CD4-positive, CD25-positive, alpha-beta regulatory T cell (primary cell): ENCODE results near the gene TET3. TPM values are rescaled to one million over a fixed set of nuclear protein-coding genes. Genes with fewer than 3 reads are reported as not detected.
A peak's percentile ranks its signal among the peaks of the same experiment; 100 is the strongest.

Experiments used
- ATAC-seq, 2 donors: fragments of 150-1000 bp; cut with Tn5 transposase; one replicate each; pipeline ENCODE4 v1.10.0; 2021; ENCODE audit warnings: low read depth in 2 of 2, moderate number of reproducible peaks in 2 of 2, moderate library complexity in 1 of 2
- DNase-seq, 3 donors: peaks; one replicate each; pipeline versions ENCODE4 v3.0.0 to v3.0.0-alpha.2; 2012 to 2022; ENCODE audit warnings: mixed read lengths in 1 of 3
- H3K27ac ChIP-seq: one replicate; pipeline ENCODE4 v1.7.0; 2013; ENCODE audit warnings: mild to moderate bottlenecking, low read length; ENCODE audit not compliant: insufficient read depth, poor library complexity, severe bottlenecking
- H3K27me3 ChIP-seq: one replicate; pipeline ENCODE4 v1.7.0; 2013; ENCODE audit warnings: low read length; ENCODE audit not compliant: control insufficient read depth, insufficient read depth
- H3K36me3 ChIP-seq: one replicate; pipeline ENCODE4 v1.7.0; 2013; ENCODE audit warnings: mild to moderate bottlenecking, low read length, moderate library complexity; ENCODE audit not compliant: control insufficient read depth, insufficient read depth
- H3K4me1 ChIP-seq: 2 replicates; pipeline ENCODE4 v1.7.0; 2013; ENCODE audit warnings: mild to moderate bottlenecking, low read length; ENCODE audit not compliant: insufficient read depth, control insufficient read depth, poor library complexity, severe bottlenecking
- H3K4me3 ChIP-seq: one replicate; pipeline ENCODE4 v1.7.0; 2013; ENCODE audit warnings: low read depth, mild to moderate bottlenecking, low read length, moderate library complexity
- H3K9me3 ChIP-seq, 2 experiments: 1 replicate in 1 of 2; 2 replicates in 1 of 2; pipeline ENCODE4 v1.7.0; 2013; ENCODE audit warnings: low read length in 2 of 2, mild to moderate bottlenecking in 1 of 2, moderate library complexity in 1 of 2; ENCODE audit not compliant: control insufficient read depth in 2 of 2
- H3K27ac Mint-ChIP-seq, 3 donors: one replicate each; pipeline ENCODE4 v1.8.0; 2020 to 2022; ENCODE audit warnings: mild to moderate bottlenecking in 3 of 3, mixed read lengths in 3 of 3, moderate library complexity in 2 of 3
- H3K27me3 Mint-ChIP-seq: one replicate; pipeline ENCODE4 v1.8.0; 2022; ENCODE audit warnings: mild to moderate bottlenecking, mixed read lengths
- H3K36me3 Mint-ChIP-seq: one replicate; pipeline ENCODE4 v1.8.0; 2020; ENCODE audit warnings: mixed read lengths
- H3K4me1 Mint-ChIP-seq, 4 donors: one replicate each; pipeline ENCODE4 v1.8.0; 2020 to 2022; ENCODE audit warnings: mixed read lengths in 4 of 4, mild to moderate bottlenecking in 1 of 4
- H3K4me3 Mint-ChIP-seq, 4 donors: one replicate each; pipeline ENCODE4 v1.8.0; 2020 to 2022; ENCODE audit warnings: mild to moderate bottlenecking in 4 of 4, mixed read lengths in 4 of 4, moderate library complexity in 3 of 4
- H3K9me3 Mint-ChIP-seq, 7 donors: one replicate each; pipeline ENCODE4 v1.8.0; 2020 to 2022; ENCODE audit warnings: mixed read lengths in 7 of 7, mild to moderate bottlenecking in 3 of 7, moderate library complexity in 2 of 7
- polyA plus RNA-seq, 4 donors: library from polyadenylated mRNA; unstranded; fragments of 300-500 nt; fragmentation: Illumina TruSeq; gene quantifications; one replicate each; pipeline ENCODE4 v1.2.3, GENCODE V29; 2021
- total RNA-seq: library from RNA; stranded (reverse); gene quantifications from one replicate; pipeline ENCODE4 v1.2.3, GENCODE V29; 2022

Gene TET3
- total and polyA plus RNA-seq, 5 donors from 2014 or later, result 0.22 to 26.3 (median 0.30) TPM

DNA sequence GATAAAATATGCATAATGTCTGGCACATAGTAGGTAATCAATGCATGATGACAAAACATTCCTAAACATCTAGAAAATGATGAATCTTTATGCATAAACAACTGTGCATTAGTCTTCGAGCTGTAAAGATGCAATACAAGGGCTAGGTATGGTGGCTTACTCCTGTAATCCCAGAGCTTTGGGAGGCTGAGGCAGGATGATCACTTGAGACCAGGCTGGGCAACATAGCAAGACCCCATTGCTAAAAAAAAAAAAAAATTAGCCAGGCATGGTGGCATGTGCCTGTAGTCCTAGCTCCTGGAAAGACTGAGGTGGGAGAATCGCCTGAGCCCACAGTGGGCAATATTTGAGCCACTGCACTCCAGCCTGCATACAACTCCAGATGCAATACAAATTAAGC is 5.3 kb downstream of the TET3 start:
- Histone ChIP-seq H3K27me3 (no peaks in the 10 kb centered on the region), H3K4me3 (no peak overlapping the region), H3K36me3 (peaks cover 3% of the 10 kb centered on the region), H3K9me3 (peaks cover 0 to 4% of the 10 kb centered on the region in 2 experiments), H3K4me1 (peaks cover 60% of the 10 kb centered on the region), H3K27ac (no peak overlapping the region)
- ATAC-seq (no peak), DNase-seq (no peak)
- no peaks in the 10 kb centered on the region for H3K27me3 Mint-ChIP-seq
- H3K27ac Mint-ChIP-seq, result peak overlapping the region in 2 of 3 donors; percentile 54 to 78
- H3K9me3 Mint-ChIP-seq, result peaks cover 0 to 8% (median 4%) of the 10 kb centered on the region in 7 donors
- H3K36me3 Mint-ChIP-seq, result peaks cover 30% of the 10 kb centered on the region
- H3K4me1 Mint-ChIP-seq, result peaks cover 36 to 83% (median 61%) of the 10 kb centered on the region in 4 donors
- H3K4me3 Mint-ChIP-seq, result peak overlapping the region in 2 of 4 donors; percentile 16 to 91

- no peak for ATAC-seq
- Mint-ChIP-seq H3K4me3 (peak overlapping the region in 2 of 4 donors; percentile 16 to 91), H3K36me3 (peaks cover 30% of the 10 kb centered on the region), H3K4me1 (peaks cover 36 to 87% (median 62%) of the 10 kb centered on the region in 4 donors), H3K27me3 (no peaks in the 10 kb centered on the region), H3K27ac (peak overlapping the region in 2 of 3 donors; percentile 54 to 78), H3K9me3 (peaks cover 0 to 8% (median 4%) of the 10 kb centered on the region in 7 donors)
- Histone ChIP-seq H3K36me3 (peaks cover 3% of the 10 kb centered on the region), H3K27ac (no peak overlapping the region), H3K4me1 (peaks cover 60% of the 10 kb centered on the region), H3K27me3 (no peaks in the 10 kb centered on the region), H3K4me3 (no peak overlapping the region), H3K9me3 (peaks cover 0 to 4% of the 10 kb centered on the region in 2 experiments)
- DNase-seq, result no peak
Measured at GRCh38 chr2:73990531-73990930, 5.8 kb downstream of the TET3 start.

- Mint-ChIP-seq H3K36me3 (peaks cover 30% of the 10 kb centered on the region), H3K27me3 (no peaks in the 10 kb centered on the region), H3K4me1 (peaks cover 32 to 85% (median 57%) of the 10 kb centered on the region in 4 donors), H3K4me3 (peak overlapping the region in 3 of 4 donors; percentile 41 to 75 (median 56)), H3K9me3 (peaks cover 0 to 8% (median 4%) of the 10 kb centered on the region in 7 donors), H3K27ac (peak overlapping the region in 1 of 3 donors; percentile 87)
- H3K27me3 ChIP-seq, result no peaks in the 10 kb centered on the region
- H3K4me1 ChIP-seq, result peaks cover 56% of the 10 kb centered on the region
- peak overlapping the region; percentile 32 for H3K4me3 ChIP-seq
- no peak overlapping the region for H3K27ac ChIP-seq
- ATAC-seq (no peak), DNase-seq (no peak)
- H3K9me3 ChIP-seq, result peaks cover 0 to 4% of the 10 kb centered on the region in 2 experiments
- H3K36me3 ChIP-seq, result peaks cover 3% of the 10 kb centered on the region
Measured at GRCh38 chr2:73992036-73992435, 7.3 kb downstream of the TET3 start.

GRCh38 chr2:73993376-73993775 is 8.7 kb downstream of the TET3 start:
- H3K36me3 ChIP-seq, result peaks cover 3% of the 10 kb centered on the region
- H3K4me1 ChIP-seq, result peaks cover 56% of the 10 kb centered on the region
- ATAC-seq, result no peak
- H3K27ac ChIP-seq, result peak overlapping the region; percentile 51
- no peaks in the 10 kb centered on the region for H3K27me3 ChIP-seq
- H3K9me3 ChIP-seq, result peaks cover 0 to 4% of the 10 kb centered on the region in 2 experiments
- no peak for DNase-seq
- Mint-ChIP-seq H3K4me3 (peak overlapping the region in 3 of 4 donors; percentile 7 to 51 (median 15)), H3K9me3 (peaks cover 0 to 8% (median 4%) of the 10 kb centered on the region in 7 donors), H3K27ac (peak overlapping the region; percentile 76 to 87 (median 76)), H3K4me1 (peaks cover 31 to 85% (median 56%) of the 10 kb centered on the region in 4 donors), H3K36me3 (peaks cover 29% of the 10 kb centered on the region), H3K27me3 (no peaks in the 10 kb centered on the region)
- H3K4me3 ChIP-seq, result no peak overlapping the region

- H3K9me3 Mint-ChIP-seq, result peaks cover 0 to 8% (median 4%) of the 10 kb centered on the region in 7 donors
- peaks cover 31 to 85% (median 57%) of the 10 kb centered on the region in 4 donors for H3K4me1 Mint-ChIP-seq
- peaks cover 27% of the 10 kb centered on the region for H3K36me3 Mint-ChIP-seq
- no peaks in the 10 kb centered on the region for H3K27me3 Mint-ChIP-seq
- no peak for DNase-seq
- H3K36me3 ChIP-seq, result peaks cover 3% of the 10 kb centered on the region
- no peak overlapping the region for H3K4me3 ChIP-seq
- no peak for ATAC-seq
- no peaks in the 10 kb centered on the region for H3K27me3 ChIP-seq
- peaks cover 0 to 4% of the 10 kb centered on the region in 2 experiments for H3K9me3 ChIP-seq
- H3K27ac ChIP-seq, result peak overlapping the region; percentile 51
- H3K27ac Mint-ChIP-seq, result peak overlapping the region; percentile 76 to 87 (median 76)
- peaks cover 56% of the 10 kb centered on the region for H3K4me1 ChIP-seq
- peak overlapping the region in 3 of 4 donors; percentile 7 to 51 (median 15) for H3K4me3 Mint-ChIP-seq
Measured at GRCh38 chr2:73993778-73994177, 9.1 kb downstream of the TET3 start.

- Mint-ChIP-seq H3K4me1 (peaks cover 29 to 85% (median 60%) of the 10 kb centered on the region in 4 donors), H3K4me3 (peak overlapping the region in 2 of 4 donors; percentile 7 to 51)
Measured at GRCh38 chr2:73994178-73994831, 9.6 kb downstream of the TET3 start.

GRCh38 chr2:73995810-73996209 is 11.1 kb downstream of the TET3 start:
- H3K4me3 ChIP-seq, result no peak overlapping the region
- peaks cover 49% of the 10 kb centered on the region for H3K4me1 ChIP-seq
- Mint-ChIP-seq H3K27ac (no peak overlapping the region), H3K36me3 (peaks cover 14% of the 10 kb centered on the region), H3K4me3 (no peak overlapping the region), H3K4me1 (peaks cover 20 to 85% (median 58%) of the 10 kb centered on the region in 4 donors), H3K27me3 (no peaks in the 10 kb centered on the region), H3K9me3 (peaks cover 0 to 5% (median 2%) of the 10 kb centered on the region in 7 donors)
- ATAC-seq, result no peak
- H3K9me3 ChIP-seq, result peaks cover 0 to 4% of the 10 kb centered on the region in 2 experiments
- no peak overlapping the region for H3K27ac ChIP-seq
- H3K27me3 ChIP-seq, result no peaks in the 10 kb centered on the region
- peaks cover 3% of the 10 kb centered on the region for H3K36me3 ChIP-seq
- DNase-seq, result no peak

More at GRCh38 chr2:73994178-73994831, 9.6 kb downstream of the TET3 start:
- H3K9me3 ChIP-seq, result peaks cover 0 to 4% of the 10 kb centered on the region in 2 experiments
- peaks cover 3% of the 10 kb centered on the region for H3K36me3 ChIP-seq
- no peaks in the 10 kb centered on the region for H3K27me3 ChIP-seq
- peaks cover 56% of the 10 kb centered on the region for H3K4me1 ChIP-seq
- Mint-ChIP-seq H3K27me3 (no peaks in the 10 kb centered on the region), H3K9me3 (peaks cover 0 to 8% (median 4%) of the 10 kb centered on the region in 7 donors), H3K36me3 (peaks cover 26% of the 10 kb centered on the region), H3K27ac (peak overlapping the region; percentile 76 to 87 (median 76))
- peak overlapping the region; percentile 51 for H3K27ac ChIP-seq
- no peak overlapping the region for H3K4me3 ChIP-seq
- ATAC-seq (no peak), DNase-seq (no peak)
